Stimulated activated CD4-positive, alpha-beta T cell treated with anti-CD3 and anti-CD28 coated beads, Interleukin-1b, Interleukin-23, amount 100 ng/mL, for 1 hour (primary cell): ENCODE results near the gene CCDC9B.

ENCODE experiments used
- DNase-seq, 2 donors: peaks; one replicate each; pipeline ENCODE4 v3.0.0-alpha.2; 2020; ENCODE audit warnings: low read depth in 2 of 2

The CCDC9B gene

GRCh38 chr15:40293006-40293405, 47.7 kb downstream of the CCDC9B start:
- no peak for DNase-seq

GRCh38 chr15:40292246-40292645, 48.5 kb downstream of the CCDC9B start:
- no peak for DNase-seq

- DNase-seq, result no peak
Observed at GRCh38 chr15:40290918-40291574, 49.7 kb downstream of the CCDC9B start.

GRCh38 chr15:40290545-40290917, 50.2 kb downstream of the CCDC9B start:
- no peak for DNase-seq

- no peak for DNase-seq
Observed at GRCh38 chr15:40289140-40289775, 51.5 kb downstream of the CCDC9B start.

GRCh38 chr15:40287968-40288367, 52.8 kb downstream of the CCDC9B start:
- DNase-seq, result no peak

DNA sequence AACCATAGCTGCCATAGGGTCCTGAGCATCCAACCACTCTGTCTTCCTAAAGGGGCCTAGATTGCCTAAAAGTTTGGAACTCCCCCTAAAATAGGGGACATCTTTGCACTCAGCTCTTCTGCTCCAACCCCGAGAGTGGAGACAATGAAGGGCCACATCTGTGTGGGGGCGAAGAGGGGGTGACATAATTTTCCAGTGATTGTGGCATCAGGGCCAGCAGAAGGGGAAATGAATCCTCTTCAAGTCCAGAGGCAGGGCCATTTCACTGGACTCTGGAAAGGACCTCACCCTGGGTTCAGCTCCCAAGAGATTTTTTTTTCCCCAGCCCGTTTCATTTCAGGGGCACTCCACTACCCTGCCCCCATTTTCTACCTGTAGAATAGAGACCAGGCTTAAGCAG, 53.2 kb downstream of the CCDC9B start:
- DNase-seq, result no peak

GRCh38 chr15:40286794-40287193, 53.9 kb downstream of the CCDC9B start:
- DNase-seq, result no peak

DNA sequence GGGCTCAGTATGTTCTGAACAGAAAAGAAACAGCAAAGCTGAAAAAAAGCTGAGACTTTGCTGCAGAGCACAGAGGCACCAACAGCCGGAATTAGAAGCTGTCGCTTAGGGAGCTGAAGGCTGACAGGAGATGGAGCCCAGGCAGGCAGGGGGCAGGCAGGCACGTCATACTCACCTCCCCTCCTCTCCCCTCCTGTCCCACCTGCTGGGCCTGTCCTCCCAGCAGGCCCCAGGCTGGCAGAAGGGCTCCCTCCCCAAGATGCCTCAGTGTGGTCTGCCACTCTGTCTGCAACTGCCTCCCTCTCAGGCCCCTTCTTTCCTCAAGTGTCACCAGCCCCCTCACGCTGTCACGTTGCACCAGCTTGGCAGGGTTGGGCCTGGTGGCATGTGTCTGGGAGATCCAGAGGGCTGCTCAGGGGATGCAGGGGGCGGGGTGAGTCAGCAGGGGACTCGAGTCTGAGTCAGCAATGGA, 54.6 kb downstream of the CCDC9B start:
- no peak for DNase-seq

GRCh38 chr15:40285554-40286011, 55.2 kb downstream of the CCDC9B start:
- no peak for DNase-seq

- no peak for DNase-seq
Observed at GRCh38 chr15:40285151-40285550, 55.6 kb downstream of the CCDC9B start.

DNA sequence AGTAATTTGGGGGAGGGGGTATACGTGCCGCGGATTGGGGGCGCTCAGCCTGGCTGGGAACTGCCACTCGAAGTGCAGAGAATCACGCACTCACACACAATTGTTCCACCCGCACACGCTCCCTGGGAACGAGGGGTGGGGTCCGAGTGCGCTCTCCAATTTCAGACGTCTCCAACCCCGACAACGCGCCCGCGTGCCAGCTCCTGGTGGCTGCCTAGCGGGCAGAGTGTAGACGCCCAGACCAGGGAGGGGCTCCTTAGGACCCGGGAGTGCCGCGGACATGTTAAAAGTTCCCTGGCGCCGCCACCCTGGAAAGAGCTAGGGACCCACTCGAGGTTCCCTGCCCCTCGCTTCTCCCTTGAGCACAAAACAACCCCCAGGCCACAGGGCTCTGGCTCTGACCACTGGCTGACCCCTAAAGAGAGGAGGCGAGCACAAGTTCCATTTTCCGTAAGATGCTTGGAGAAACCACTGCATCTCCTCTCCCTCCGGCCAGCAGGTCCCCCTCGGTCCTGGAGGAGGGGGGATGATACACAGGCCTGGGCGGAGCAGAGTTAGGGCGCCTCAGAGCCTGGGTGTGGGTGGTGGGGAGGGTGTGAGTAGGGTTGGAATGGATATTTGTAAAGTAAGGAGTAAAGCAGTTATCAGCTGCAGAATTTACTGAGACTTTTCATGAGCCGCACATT, 57.0 kb downstream of the CCDC9B start:
- DNase-seq, result no peak

- DNase-seq, result no peak
Observed at GRCh38 chr15:40282869-40283614, 57.7 kb downstream of the CCDC9B start, which contains the start of gene ANKRD63. Gene ANKRD63 (minus strand): TSS chr15:40283064. CDS start chr15:40282586, 478 bp downstream.

DNA sequence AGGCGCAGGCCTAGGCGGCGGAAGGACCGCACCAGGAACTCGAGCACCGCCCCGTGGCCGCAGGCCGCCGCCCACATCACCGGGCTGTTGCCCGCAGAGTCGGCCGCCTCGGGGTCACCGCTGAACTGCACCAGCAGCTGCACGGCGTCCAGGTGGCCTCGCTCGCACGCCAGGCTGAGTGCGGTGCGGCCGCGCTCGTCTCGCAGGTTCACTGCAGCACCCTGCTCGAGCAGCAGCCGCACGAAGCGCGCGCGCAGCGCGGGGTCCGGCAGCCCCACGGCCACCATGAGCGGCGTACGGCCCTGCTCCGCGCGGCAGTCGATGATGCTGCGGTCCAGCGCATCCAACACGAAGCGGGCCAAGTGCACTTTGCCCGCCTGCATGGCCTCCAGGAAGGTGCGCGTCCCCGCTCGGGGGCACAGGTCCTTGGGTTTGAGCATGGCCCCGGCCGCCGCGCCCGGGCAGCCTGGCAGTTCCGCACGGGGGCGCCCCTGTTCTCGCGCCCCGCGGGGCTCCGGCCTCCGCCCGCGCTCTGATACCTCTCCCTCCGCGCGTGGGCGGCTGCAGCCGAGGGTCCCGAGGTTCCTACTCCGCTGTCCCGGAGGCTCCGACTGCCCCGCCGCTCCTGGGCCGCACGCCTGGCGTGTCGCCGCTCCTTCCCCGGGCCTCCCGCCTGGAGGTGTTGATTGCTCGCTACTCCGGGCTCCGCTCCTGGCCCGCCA, 58.4 kb downstream of the CCDC9B start:
- DNase-seq, result no peak

- DNase-seq, result no peak
Observed at GRCh38 chr15:40281801-40282146, 59.0 kb downstream of the CCDC9B start.
